ENCODE measurements around the gene CLTA. TPM values are rescaled to one million over a fixed set of nuclear protein-coding genes. Genes with fewer than 3 reads are reported as not detected.
"Not testable (repeated sequence)": the region's sequence is repeated elsewhere in the genome, so short reads cannot be mapped to it uniquely, and the experiment has no call there.

Gene CLTA
- total RNA-seq, 1 donor from 2014 or later = 185 TPM

GRCh38 chr9:36189976-36190375, 745 bp upstream of the CLTA start:
- no peak for DNase-seq (ENCODE audit: low spot score)

- peak; percentile 14 for DNase-seq (ENCODE audit: low spot score)
Observed at GRCh38 chr9:36191290-36191645, 547 bp downstream of the CLTA start.

- no peak for DNase-seq (ENCODE audit: low spot score)
Observed at GRCh38 chr9:36191686-36192085, 965 bp downstream of the CLTA start.

- no peak for DNase-seq (ENCODE audit: low spot score)
Observed at GRCh38 chr9:36192196-36192595, 1.5 kb downstream of the CLTA start.

DNA sequence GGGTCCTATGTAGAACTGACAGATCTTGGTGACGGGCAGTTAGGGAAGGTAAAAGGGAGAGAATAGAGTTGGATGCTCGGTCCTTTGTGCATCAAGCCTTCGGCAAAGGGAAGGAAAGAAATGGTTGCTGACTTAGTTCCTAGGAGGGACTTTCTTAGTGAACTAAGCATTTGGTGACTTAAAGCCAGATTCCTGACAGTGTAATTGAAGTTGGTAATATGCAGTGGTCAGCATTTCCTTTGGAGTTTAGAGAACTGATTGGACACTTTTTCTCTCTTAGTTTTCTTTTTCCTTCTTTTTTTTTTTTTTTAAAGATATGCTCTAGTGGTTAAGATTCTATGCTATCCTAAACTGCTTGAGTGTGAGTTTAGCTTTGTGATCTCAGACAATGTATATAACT, 2.3 kb downstream of the CLTA start:
- no peak for DNase-seq (ENCODE audit: low spot score)

- no peak for DNase-seq (ENCODE audit: low spot score)
Observed at GRCh38 chr9:36194326-36195000, 3.7 kb downstream of the CLTA start.

DNA sequence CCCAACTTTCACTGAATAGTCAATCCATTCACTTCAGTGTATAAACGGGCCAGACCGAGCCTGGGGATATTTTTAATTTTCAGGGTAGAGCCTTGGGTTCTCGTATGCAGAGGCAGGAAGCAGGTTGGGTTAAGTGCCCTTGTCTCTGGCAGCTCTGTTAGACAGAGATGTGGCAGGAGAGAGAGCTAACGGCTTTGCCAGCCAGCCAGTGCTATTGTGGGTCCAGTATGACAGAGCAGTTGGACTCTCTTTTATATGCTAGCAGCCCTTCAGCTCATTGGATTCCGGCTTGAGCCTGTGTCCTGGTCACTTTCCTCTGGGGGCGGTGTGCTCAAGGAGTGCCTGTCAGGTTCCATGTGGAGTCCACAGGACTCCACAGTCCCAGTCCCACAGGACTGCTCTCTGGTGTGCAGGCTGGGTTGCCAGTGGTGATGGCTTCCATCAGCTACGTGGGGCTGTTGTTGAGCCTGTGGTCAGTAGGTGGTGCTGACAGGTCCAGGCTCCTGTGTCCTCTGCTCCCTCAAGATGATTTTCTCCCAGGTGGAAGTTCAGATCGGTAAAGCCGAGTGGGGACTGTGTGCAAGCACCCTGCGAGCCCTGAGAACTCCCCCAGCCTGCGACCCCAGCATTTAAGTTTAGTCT, 14.3 kb downstream of the CLTA start:
- DNase-seq (ENCODE audit: low spot score) = no peak

GRCh38 chr9:36207016-36207415, 16.3 kb downstream of the CLTA start:
- no peak for DNase-seq (ENCODE audit: low spot score)

DNA sequence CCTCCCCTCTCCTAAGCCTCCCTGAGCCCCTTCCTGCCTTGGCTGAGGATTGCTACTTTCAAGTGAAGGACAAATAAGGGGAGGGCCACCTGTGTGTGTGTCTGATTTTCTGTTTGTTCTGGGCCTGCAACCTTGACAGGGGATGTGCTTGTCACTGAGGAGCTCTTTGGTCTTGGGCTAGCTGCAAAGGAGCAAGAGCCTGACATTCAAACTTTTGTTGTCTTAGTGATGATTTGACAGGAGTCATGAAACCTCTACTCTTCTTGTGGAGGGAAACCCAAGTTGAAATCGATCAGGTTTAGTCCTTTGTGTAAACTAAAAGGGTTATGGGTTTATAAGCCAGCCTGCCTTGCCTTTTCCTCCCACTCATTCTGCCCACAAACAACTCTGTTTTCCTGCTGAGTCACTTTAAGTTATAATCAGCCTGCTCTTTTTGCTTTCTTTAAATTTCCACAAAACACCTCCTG, 16.9 kb downstream of the CLTA start:
- no peak for DNase-seq (ENCODE audit: low spot score)

- DNase-seq (ENCODE audit: low spot score) = no peak
Observed at GRCh38 chr9:36208521-36209253, 18.0 kb downstream of the CLTA start.

GRCh38 chr9:36210722-36211121, 20.0 kb downstream of the CLTA start:
- no peak for DNase-seq (ENCODE audit: low spot score)

DNA sequence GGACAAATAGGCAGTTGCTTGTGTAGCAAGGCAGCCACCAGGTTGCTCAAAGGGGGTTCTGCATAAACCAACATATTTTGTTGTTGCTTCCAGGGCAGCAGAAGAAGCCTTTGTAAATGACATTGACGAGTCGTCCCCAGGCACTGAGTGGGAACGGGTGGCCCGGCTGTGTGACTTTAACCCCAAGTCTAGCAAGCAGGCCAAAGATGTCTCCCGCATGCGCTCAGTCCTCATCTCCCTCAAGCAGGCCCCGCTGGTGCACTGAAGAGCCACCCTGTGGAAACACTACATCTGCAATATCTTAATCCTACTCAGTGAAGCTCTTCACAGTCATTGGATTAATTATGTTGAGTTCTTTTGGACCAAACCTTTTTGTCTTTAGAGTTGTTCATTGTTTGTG, 20.8 kb downstream of the CLTA start:
- no peak for DNase-seq (ENCODE audit: low spot score)

- DNase-seq (ENCODE audit: low spot score) = no peak
Observed at GRCh38 chr9:36213387-36213786, 22.7 kb downstream of the CLTA start.

- DNase-seq (ENCODE audit: low spot score) = no peak
Observed at GRCh38 chr9:36213989-36214388, 23.3 kb downstream of the CLTA start.

GRCh38 chr9:36214571-36214970, 23.9 kb downstream of the CLTA start:
- no peak for DNase-seq (ENCODE audit: low spot score)

DNA sequence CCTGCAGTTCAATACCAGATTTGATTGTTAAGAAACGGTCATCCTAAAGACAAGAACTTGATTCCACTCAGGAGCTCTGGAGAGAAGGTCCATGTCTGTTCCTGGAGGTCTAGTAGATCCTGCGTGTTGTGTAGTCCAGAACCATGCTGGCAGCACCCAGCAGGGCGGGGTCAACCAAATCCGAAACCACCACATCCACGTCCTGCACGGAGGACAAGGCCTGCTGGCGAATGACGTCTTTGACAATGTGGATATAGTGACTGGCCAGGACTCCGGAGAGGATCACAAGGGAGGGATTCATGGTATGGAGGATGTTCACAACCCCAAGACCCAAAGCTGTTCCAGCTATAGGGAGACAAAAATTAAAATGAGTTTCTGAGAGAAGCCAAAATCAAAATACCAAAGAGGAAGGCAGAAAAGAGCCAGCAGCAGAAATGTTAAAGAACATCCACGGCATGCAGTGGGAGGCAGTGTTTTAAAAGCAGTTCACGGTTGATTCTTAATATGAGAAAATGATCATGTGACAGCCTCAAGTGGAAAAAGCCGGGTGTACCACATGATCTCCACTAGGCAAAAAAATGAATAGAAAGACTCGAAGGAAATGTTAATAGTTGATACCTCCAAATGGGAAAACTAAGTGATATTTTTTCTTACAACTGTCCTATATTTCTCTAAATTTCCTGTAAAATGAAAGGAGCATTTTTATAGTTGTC, 26.7 kb downstream of the CLTA start:
- no peak for DNase-seq (ENCODE audit: low spot score)

DNA sequence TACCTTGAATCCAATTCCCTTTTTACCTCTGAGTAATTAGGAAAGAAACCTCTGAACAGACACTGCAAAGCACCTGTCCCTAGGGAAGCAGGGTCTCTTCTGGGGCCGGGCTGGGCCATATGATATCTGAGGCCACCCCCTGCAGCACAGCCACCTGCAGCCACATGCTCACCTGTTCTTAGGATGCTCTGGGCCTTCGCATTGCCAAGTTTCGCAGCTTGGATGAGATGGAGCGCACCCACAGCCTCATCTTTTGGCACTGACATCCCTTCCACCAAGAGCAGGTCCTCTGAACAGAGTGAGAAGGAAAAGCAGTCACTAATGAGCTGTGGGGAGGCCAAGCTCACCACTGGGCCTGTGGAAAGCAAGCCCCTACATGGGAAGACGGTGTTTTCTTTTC, 27.3 kb downstream of the CLTA start:
- no peak for DNase-seq (ENCODE audit: low spot score)

DNA sequence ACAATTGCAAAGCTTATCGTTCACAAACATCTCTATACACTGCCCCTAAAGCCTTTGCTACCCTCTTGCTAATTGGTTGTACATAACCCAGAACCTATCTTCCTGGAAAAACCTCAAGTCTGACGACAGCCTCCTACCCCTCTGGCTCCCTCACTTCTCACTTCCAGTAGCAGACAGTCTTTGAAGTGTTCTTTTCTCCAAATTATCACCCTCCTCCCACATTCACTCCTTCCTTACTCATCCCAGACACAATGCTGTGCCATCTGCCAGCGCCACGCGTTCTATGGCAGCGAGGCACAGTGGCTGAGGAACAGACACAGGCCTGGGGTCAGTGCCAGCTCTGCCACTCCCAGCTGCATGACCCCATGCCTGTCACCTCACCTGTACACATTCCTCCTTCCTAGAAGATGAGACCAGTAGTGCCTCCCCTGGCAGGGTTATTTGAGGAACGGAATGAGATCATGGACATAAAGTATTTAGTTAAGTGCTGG, 27.7 kb downstream of the CLTA start:
- DNase-seq (ENCODE audit: low spot score) = peak; percentile 30

DNA sequence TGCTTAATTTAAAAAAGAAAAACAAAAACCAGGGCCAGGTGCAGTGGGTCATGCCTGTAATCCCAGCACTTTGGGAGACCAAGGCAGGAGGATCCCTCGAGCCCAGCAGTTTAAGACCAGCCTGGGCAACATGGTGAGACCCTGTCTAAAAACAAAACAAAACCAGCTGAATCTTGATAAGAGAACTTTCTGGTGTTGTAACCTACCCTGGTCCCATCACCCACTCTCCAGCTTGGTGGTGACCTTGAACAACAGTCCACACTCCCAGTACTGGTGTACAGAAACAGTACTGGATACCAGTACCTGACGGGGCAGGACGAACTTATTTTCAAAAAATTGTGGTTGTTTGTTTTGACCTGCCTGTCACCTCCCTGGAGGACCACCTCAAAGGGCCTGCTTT, 30.9 kb downstream of the CLTA start:
- no peak for DNase-seq (ENCODE audit: low spot score)

- no peak for DNase-seq (ENCODE audit: low spot score)
Observed at GRCh38 chr9:36222449-36222848, 31.7 kb downstream of the CLTA start.

DNA sequence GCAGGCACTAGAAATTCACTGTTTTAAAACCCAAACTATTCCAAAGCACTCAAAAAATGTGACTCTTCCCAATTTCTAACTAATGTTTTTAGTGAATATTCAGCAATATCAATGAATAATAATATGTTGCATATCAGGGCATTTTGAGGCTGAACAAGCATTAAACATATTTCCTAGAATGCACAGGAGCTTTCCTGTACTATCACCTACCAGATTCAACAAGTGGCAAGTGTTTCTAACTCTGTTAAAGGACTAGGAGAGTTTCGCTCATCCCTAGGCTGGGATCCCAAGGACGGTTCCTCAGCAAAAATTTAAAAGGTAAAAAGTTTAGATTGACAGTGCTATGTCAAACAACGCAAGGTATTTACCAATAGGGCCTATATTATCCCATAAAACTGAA, 46.5 kb downstream of the CLTA start:
- no peak for DNase-seq (ENCODE audit: low spot score)

DNA sequence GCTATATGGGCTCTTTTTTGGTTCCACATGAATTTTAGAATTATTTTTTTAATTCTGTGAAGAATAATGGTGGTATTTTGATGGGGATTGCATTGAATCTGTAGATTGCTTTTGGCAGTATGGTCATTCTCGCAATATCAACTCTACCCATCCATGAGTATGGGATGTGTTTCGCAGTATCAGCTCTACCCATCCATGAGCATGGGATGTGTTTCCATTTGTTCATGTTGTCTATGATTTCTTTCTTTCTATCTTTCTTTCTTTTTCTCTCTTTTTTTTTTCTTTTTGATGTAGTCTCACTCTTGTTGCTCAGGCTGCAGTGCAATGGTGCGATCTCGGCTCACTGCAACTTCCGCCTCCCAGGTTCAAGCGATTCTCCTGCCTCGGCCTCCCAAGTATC, 48.5 kb downstream of the CLTA start:
- DNase-seq (ENCODE audit: low spot score) = not testable (repeated sequence)

Data from mucosa of gallbladder (tissue), 1 donor.